ENCODE data around the gene PTCRA. TPM values are rescaled to one million over a fixed set of nuclear protein-coding genes. Genes with fewer than 3 reads are reported as not detected.

Gene PTCRA
- polyA plus RNA-seq, 3 donors, result 0.27 to 0.83 (median 0.55) TPM

DNA sequence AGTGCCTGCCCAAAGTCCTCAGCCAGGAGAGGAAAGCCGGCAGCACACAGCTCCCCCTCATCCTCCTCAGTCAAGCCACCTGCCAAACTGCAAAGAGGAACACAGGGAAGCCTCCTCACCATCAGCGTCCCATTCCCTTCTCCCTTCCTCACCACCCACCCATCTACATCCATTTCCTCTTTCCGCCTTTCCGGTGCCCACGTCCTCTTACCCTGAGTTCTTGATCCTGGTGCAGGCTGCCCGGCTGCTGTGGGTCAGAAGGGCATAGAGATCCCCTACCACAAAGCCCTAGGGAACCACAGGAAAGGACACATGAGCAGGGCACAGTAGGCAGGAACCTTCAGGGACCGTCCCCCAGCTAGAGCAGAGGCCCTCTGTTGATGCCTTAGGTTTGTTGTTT is 50.7 kb downstream of the PTCRA start:
- H3K9me3 ChIP-seq (replicated peaks in 1 of 2; ENCODE audit: control insufficient read depth in 1 of 2, insufficient read depth in 1 of 2, low read length in 2 of 2), result no peaks in the 10 kb centered on the region
- peaks cover 59 to 86% of the 10 kb centered on the region in 2 donors for H3K36me3 Mint-ChIP-seq
- no peak overlapping the region for H3K9ac ChIP-seq (ENCODE audit: insufficient read depth, low read length, poor library complexity, severe bottlenecking)
- H3K9me3 Mint-ChIP-seq, result peaks cover 0 to 2% (median 0%) of the 10 kb centered on the region in 7 donors
- peaks cover 0 to 5% of the 10 kb centered on the region in 2 donors for H3K27me3 ChIP-seq (ENCODE audit: control insufficient read depth in 2 of 2, insufficient read depth in 2 of 2, low read length in 2 of 2)
- intact Hi-C loops (cut with micrococcal nuclease), result no loop called here
- no peak overlapping the region for H2AFZ ChIP-seq (ENCODE audit: insufficient read depth, low read depth, low read length, poor library complexity, severe bottlenecking)
- 67% methylated on average over 4 of the region's 7 CpGs for WGBS (ENCODE audit: insufficient coverage)
- TF ChIP-seq, protein P1, sequence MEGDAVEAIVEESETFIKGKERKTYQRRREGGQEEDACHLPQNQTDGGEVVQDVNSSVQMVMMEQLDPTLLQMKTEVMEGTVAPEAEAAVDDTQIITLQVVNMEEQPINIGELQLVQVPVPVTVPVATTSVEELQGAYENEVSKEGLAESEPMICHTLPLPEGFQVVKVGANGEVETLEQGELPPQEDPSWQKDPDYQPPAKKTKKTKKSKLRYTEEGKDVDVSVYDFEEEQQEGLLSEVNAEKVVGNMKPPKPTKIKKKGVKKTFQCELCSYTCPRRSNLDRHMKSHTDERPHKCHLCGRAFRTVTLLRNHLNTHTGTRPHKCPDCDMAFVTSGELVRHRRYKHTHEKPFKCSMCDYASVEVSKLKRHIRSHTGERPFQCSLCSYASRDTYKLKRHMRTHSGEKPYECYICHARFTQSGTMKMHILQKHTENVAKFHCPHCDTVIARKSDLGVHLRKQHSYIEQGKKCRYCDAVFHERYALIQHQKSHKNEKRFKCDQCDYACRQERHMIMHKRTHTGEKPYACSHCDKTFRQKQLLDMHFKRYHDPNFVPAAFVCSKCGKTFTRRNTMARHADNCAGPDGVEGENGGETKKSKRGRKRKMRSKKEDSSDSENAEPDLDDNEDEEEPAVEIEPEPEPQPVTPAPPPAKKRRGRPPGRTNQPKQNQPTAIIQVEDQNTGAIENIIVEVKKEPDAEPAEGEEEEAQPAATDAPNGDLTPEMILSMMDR (IDR thresholded peaks at IDR 0.05), result no peak
- DNase-seq, result no peak
- peaks cover 5% of the 10 kb centered on the region for H3K4me1 Mint-ChIP-seq
- H3K4me2 ChIP-seq (replicated peaks; ENCODE audit: extremely low read depth, low read length, poor library complexity, severe bottlenecking), result no peak overlapping the region
- no peaks in the 10 kb centered on the region for H3K79me2 ChIP-seq (ENCODE audit: insufficient read depth, low read length)
- no peak overlapping the region for H3K4me3 Mint-ChIP-seq
- H3K27ac ChIP-seq (ENCODE audit: low read depth in 1 of 2, low read length in 2 of 2), result no peak overlapping the region
- H3K36me3 ChIP-seq (replicated peaks in 1 of 2; ENCODE audit: control insufficient read depth in 1 of 2, insufficient read depth in 2 of 2, low read length in 2 of 2), result peaks cover 60 to 64% of the 10 kb centered on the region in 2 donors
- H3K27me3 Mint-ChIP-seq (ENCODE audit: low read depth in 3 of 3), result peaks cover 2 to 4% (median 4%) of the 10 kb centered on the region in 3 donors
- peaks cover 2 to 6% of the 10 kb centered on the region in 2 donors for H3K4me1 ChIP-seq (ENCODE audit: control insufficient read depth in 1 of 2, insufficient read depth in 2 of 2, low read length in 2 of 2)
- H3K4me3 ChIP-seq (replicated peaks in 1 of 3; ENCODE audit: low read depth in 2 of 3, low read length in 3 of 3), result no peak overlapping the region
- peaks cover 8% of the 10 kb centered on the region for H4K20me1 ChIP-seq (ENCODE audit: insufficient read depth, low read length)
- H3K27ac Mint-ChIP-seq, result peak overlapping the region in 2 of 7 donors; percentile 46 to 52

DNA sequence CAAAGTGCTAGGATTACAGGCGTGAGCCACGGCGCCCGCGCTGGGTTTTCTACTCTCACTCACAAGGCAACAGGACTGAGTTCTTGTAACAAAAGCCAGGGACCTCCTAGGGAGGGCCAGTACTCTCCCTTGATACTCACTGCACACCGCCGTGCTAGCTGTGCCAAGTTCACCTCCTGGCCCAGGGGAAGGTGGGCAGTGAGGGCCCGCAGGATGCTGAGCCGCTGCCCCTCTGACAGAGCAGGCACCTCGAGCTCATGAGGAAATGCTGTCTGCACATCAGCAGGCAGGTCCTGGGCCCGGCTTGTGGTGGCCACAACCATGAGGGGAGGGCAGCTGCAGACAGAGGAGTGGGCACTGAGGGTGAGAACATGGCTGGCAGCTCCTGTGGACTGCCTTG is 51.4 kb downstream of the PTCRA start:
- Mint-ChIP-seq H3K9me3 (no peaks in the 10 kb centered on the region), H3K27ac (peak overlapping the region in 1 of 7 donors; percentile 32), H3K4me1 (peaks cover 10% of the 10 kb centered on the region), H3K27me3 (ENCODE audit: low read depth in 3 of 3) (peaks cover 0 to 2% (median 0%) of the 10 kb centered on the region in 3 donors), H3K4me3 (no peak overlapping the region), H3K36me3 (peaks cover 53 to 79% of the 10 kb centered on the region in 2 donors)
- peaks cover 0 to 2% of the 10 kb centered on the region in 2 donors for H3K27me3 ChIP-seq (ENCODE audit: control insufficient read depth in 2 of 2, insufficient read depth in 2 of 2, low read length in 2 of 2)
- no peaks in the 10 kb centered on the region for H3K9me3 ChIP-seq (replicated peaks in 1 of 2; ENCODE audit: control insufficient read depth in 1 of 2, insufficient read depth in 1 of 2, low read length in 2 of 2)
- DNase-seq, result no peak
- H3K4me1 ChIP-seq (ENCODE audit: control insufficient read depth in 1 of 2, insufficient read depth in 2 of 2, low read length in 2 of 2), result peaks cover 7 to 10% of the 10 kb centered on the region in 2 donors
- no peak overlapping the region for H3K27ac ChIP-seq (ENCODE audit: low read depth in 1 of 2, low read length in 2 of 2)
- intact Hi-C loops (cut with micrococcal nuclease), result no loop called here
- H3K4me3 ChIP-seq (replicated peaks in 1 of 3; ENCODE audit: low read depth in 2 of 3, low read length in 3 of 3), result no peak overlapping the region
- no peak overlapping the region for H3K4me2 ChIP-seq (replicated peaks; ENCODE audit: extremely low read depth, low read length, poor library complexity, severe bottlenecking)
- TF ChIP-seq, protein P1 (IDR thresholded peaks at IDR 0.05), result no peak
- no peak overlapping the region for H2AFZ ChIP-seq (ENCODE audit: insufficient read depth, low read depth, low read length, poor library complexity, severe bottlenecking)
- H3K9ac ChIP-seq (ENCODE audit: insufficient read depth, low read length, poor library complexity, severe bottlenecking), result no peak overlapping the region
- WGBS (ENCODE audit: insufficient coverage), result 97% methylated on average over 11 of the region's 11 CpGs
- no peaks in the 10 kb centered on the region for H3K79me2 ChIP-seq (ENCODE audit: insufficient read depth, low read length)
- peaks cover 59 to 60% of the 10 kb centered on the region in 2 donors for H3K36me3 ChIP-seq (replicated peaks in 1 of 2; ENCODE audit: control insufficient read depth in 1 of 2, insufficient read depth in 2 of 2, low read length in 2 of 2)
- peaks cover 8% of the 10 kb centered on the region for H4K20me1 ChIP-seq (ENCODE audit: insufficient read depth, low read length)
